ENCODE results near the gene CASZ1.

CASZ1 gene

GRCh38 chr1:10685808-10686403 lies 110.5 kb downstream of the CASZ1 start:
- Histone ChIP-seq H3K27me3 (ENCODE audit: insufficient read depth, poor library complexity, severe bottlenecking) (peaks cover 2% of the 10 kb centered on the region), H3K4me3 (replicated peaks; ENCODE audit: insufficient read depth, low read length) (no peak overlapping the region), H3K27ac (replicated peaks) (no peak overlapping the region)
- no peak for TF ChIP-seq CTCF (IDR thresholded peaks at IDR 0.05; ENCODE audit: insufficient read depth, low read length)
- no peak for TF ChIP-seq POLR2AphosphoS5 (IDR thresholded peaks at IDR 0.05; ENCODE audit: low read depth)
- no peak for TF ChIP-seq SPI1 (IDR thresholded peaks at IDR 0.05; ENCODE audit: borderline replicate concordance, low read depth)
- TF ChIP-seq REST (IDR thresholded peaks at IDR 0.05; ENCODE audit: insufficient replicate concordance, low read depth) = no peak
- TF ChIP-seq GABPA (IDR thresholded peaks at IDR 0.05; ENCODE audit: low read depth) = no peak
- DNase-seq (ENCODE audit: low read depth in 1 of 2, low spot score in 1 of 2) = no peak

GRCh38 chr1:10685196-10685807 lies 111.1 kb downstream of the CASZ1 start:
- DNase-seq (ENCODE audit: low read depth in 1 of 2, low spot score in 1 of 2) = no peak
- Histone ChIP-seq H3K4me3 (replicated peaks; ENCODE audit: insufficient read depth, low read length) (no peak overlapping the region), H3K27me3 (ENCODE audit: insufficient read depth, poor library complexity, severe bottlenecking) (peaks cover 2% of the 10 kb centered on the region), H3K27ac (replicated peaks) (no peak overlapping the region)
- TF ChIP-seq CTCF (IDR thresholded peaks at IDR 0.05; ENCODE audit: insufficient read depth, low read length) (no peak), REST (IDR thresholded peaks at IDR 0.05; ENCODE audit: insufficient replicate concordance, low read depth) (no peak), GABPA (IDR thresholded peaks at IDR 0.05; ENCODE audit: low read depth) (no peak)

- no peak overlapping the region for H3K4me3 ChIP-seq (replicated peaks; ENCODE audit: insufficient read depth, low read length)
- TF ChIP-seq POLR2AphosphoS5 (IDR thresholded peaks at IDR 0.05; ENCODE audit: low read depth) = no peak
- no peak for TF ChIP-seq REST (IDR thresholded peaks at IDR 0.05; ENCODE audit: insufficient replicate concordance, low read depth)
- TF ChIP-seq SPI1 (IDR thresholded peaks at IDR 0.05; ENCODE audit: borderline replicate concordance, low read depth) = no peak
- no peak for TF ChIP-seq GABPA (IDR thresholded peaks at IDR 0.05; ENCODE audit: low read depth)
- no peak for TF ChIP-seq CTCF (IDR thresholded peaks at IDR 0.05; ENCODE audit: insufficient read depth, low read length)
- peaks cover 2% of the 10 kb centered on the region for H3K27me3 ChIP-seq (ENCODE audit: insufficient read depth, poor library complexity, severe bottlenecking)
- DNase-seq (ENCODE audit: low read depth in 1 of 2, low spot score in 1 of 2) = no peak
- no peak overlapping the region for H3K27ac ChIP-seq (replicated peaks)
Measured at GRCh38 chr1:10684221-10684620, 112.2 kb downstream of the CASZ1 start.
